ENCODE results near the gene PGAM2. TPM values are rescaled to one million over a fixed set of nuclear protein-coding genes. Genes with fewer than 3 reads are reported as not detected.
"Not testable (repeated sequence)": the region's sequence is repeated elsewhere in the genome, so short reads cannot be mapped to it uniquely, and the experiment has no call there.

PGAM2 gene
- total RNA-seq, 2 donors from 2014 or later: 1.2 to 1.3 TPM

DNA sequence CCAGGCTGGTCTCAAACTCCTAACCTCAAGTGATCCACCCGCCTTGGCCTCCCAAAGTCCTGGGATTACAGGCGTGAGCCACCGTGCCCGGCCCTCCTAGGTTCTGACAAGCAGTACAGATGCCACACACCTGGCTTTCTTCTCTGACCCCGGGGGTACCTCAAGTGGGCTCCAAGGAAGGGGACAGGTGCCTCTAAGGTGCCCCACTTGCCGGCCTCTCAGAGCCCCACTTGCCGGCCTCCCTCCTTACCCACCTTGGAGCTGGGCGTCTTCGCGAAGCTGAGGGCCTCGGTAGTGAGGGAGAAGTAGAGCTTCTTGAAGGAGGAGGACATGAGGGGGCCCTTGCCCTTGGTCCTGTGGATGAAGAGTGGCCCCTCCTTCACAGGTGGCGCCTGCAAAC, 26.8 kb downstream of the PGAM2 start:
- not testable (repeated sequence) for H3K9ac ChIP-seq (ENCODE audit: extremely low read depth, low read length, poor library complexity, severe bottlenecking); H3K4me1 ChIP-seq (ENCODE audit: control insufficient read depth, insufficient read depth, low read length); DNase-seq; H3K36me3 Mint-ChIP-seq (ENCODE audit: low read depth); H3K9me3 ChIP-seq (ENCODE audit: control insufficient read depth, low read length); H3K4me3 Mint-ChIP-seq; H3K4me1 Mint-ChIP-seq; H3K27ac Mint-ChIP-seq; H3K9me3 Mint-ChIP-seq; H3K27ac ChIP-seq (ENCODE audit: low read depth, low read length); H3K4me3 ChIP-seq (ENCODE audit: low read length); H3K36me3 ChIP-seq (ENCODE audit: control insufficient read depth, insufficient read depth, low read length)
- peaks cover 31% of the 10 kb centered on the region for H3K27me3 Mint-ChIP-seq (ENCODE audit: insufficient read depth)
- peaks cover 11% of the 10 kb centered on the region for H3K27me3 ChIP-seq (ENCODE audit: control insufficient read depth, insufficient read depth, low read length, poor library complexity, severe bottlenecking)
- WGBS, 2 experiments (ENCODE audit: insufficient coverage in 1 of 2, insufficient read length in 1 of 2): 40% methylated on average over 1 of the region's 12 CpGs; no CpG with 5 or more reads in 1 of the 2 experiments

DNA sequence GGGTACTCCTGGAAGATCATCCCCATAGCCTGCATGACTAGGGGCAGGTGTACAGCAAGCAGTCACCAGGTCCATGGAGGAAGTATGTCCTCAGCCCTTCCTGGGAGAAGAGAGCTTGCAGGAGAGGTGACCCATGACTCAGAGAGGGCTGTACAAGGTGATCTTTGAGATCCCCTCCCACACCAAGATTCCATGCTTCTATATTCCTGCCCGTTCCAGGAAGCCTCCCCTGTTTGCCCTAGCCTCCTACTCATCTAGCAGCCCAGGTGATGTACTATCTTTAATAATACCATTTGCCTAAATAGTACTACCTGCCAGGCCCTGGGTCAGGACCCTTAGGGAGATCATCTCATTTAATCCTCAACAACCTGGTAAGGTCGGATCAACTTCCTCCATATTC, 27.4 kb downstream of the PGAM2 start:
- H3K27ac ChIP-seq (ENCODE audit: low read depth, low read length); H3K9ac ChIP-seq (ENCODE audit: extremely low read depth, low read length, poor library complexity, severe bottlenecking); H3K9me3 Mint-ChIP-seq; H3K4me3 ChIP-seq (ENCODE audit: low read length); H3K4me1 ChIP-seq (ENCODE audit: control insufficient read depth, insufficient read depth, low read length); DNase-seq; H3K4me3 Mint-ChIP-seq; H3K36me3 ChIP-seq (ENCODE audit: control insufficient read depth, insufficient read depth, low read length); H3K4me1 Mint-ChIP-seq; H3K9me3 ChIP-seq (ENCODE audit: control insufficient read depth, low read length); H3K27ac Mint-ChIP-seq; H3K36me3 Mint-ChIP-seq (ENCODE audit: low read depth): not testable (repeated sequence)
- H3K27me3 Mint-ChIP-seq (ENCODE audit: insufficient read depth): peaks cover 31% of the 10 kb centered on the region
- WGBS, 2 experiments (ENCODE audit: insufficient coverage in 1 of 2, insufficient read length in 1 of 2): 81% methylated on average over 1 of the region's 2 CpGs; no CpG with 5 or more reads in 1 of the 2 experiments
- peaks cover 11% of the 10 kb centered on the region for H3K27me3 ChIP-seq (ENCODE audit: control insufficient read depth, insufficient read depth, low read length, poor library complexity, severe bottlenecking)

DNA sequence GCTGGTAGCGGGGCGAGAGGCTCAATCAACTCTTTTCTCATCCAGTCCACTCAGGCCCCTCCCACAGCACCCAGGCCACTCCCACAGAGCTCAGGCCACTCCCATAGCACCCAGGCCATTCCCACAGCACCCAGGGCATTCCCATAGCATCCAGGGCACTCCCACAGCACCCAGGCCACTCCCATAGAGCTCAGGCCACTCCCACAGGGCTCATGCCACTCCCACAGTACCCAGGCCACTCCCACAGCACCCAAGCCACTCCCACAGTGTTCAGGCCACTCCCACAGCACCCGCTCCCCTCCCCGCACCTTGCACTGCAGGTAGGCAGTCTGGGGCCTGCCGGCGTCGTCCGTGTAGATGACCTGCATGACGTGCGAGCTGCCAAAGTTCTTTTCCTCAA, 29.0 kb downstream of the PGAM2 start:
- not testable (repeated sequence) for H3K9ac ChIP-seq (ENCODE audit: extremely low read depth, low read length, poor library complexity, severe bottlenecking); H3K36me3 Mint-ChIP-seq (ENCODE audit: low read depth); H3K27me3 ChIP-seq (ENCODE audit: control insufficient read depth, insufficient read depth, low read length, poor library complexity, severe bottlenecking); H3K36me3 ChIP-seq (ENCODE audit: control insufficient read depth, insufficient read depth, low read length); H3K4me3 Mint-ChIP-seq; H3K4me3 ChIP-seq (ENCODE audit: low read length); H3K27ac Mint-ChIP-seq; H3K9me3 Mint-ChIP-seq; H3K27ac ChIP-seq (ENCODE audit: low read depth, low read length); H3K4me1 Mint-ChIP-seq; H3K9me3 ChIP-seq (ENCODE audit: control insufficient read depth, low read length); H3K4me1 ChIP-seq (ENCODE audit: control insufficient read depth, insufficient read depth, low read length)
- peaks cover 19% of the 10 kb centered on the region for H3K27me3 Mint-ChIP-seq (ENCODE audit: insufficient read depth)
- 75 to 80% methylated on average over 2 to 8 of the region's 10 CpGs for WGBS, 2 experiments (ENCODE audit: insufficient coverage in 1 of 2, insufficient read length in 1 of 2)
- DNase-seq: peak; percentile 93

DNA sequence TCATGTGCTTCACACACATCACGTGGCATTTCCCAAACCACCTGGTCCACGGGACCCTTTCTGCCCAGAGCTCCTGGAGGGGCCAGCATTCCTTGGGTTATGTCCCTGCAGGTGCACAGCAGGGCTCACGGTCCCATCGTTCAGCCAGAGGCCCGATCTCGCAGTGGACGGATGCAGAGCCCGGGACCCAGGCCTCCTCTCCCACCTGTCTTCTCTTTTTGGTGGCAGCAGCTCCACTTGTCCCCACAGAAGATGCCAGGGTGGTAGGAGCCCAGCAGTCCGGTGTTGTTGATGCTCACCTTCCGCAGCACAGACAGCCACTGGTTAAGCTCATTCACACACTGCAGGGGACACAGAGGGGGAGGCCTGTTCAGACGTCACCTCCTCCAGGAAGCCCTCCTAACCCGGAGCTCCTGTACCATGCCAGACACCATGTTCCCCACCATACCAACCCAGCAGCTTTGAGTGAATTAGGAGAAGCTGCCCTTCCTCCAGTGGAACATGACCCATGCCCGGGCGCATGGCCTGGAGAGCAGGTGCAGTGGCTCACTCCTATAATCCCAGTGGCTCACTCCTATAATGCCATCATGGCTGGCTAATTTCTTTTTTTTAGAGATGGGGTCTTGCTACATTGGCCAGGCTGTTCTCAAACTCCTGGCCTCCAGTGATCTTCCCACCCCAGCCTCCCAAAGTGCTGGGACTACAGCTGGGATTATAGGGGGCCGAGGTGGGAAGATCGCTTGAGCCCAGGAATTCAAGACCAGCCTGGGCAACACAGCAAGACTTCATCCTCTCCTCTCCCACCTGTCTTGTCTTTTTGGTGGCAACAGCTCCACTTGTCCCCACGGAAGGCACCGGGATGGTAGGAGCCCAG, 31.2 kb downstream of the PGAM2 start:
- not testable (repeated sequence) for H3K36me3 ChIP-seq (ENCODE audit: control insufficient read depth, insufficient read depth, low read length); H3K4me3 ChIP-seq (ENCODE audit: low read length); H3K27ac ChIP-seq (ENCODE audit: low read depth, low read length); H3K4me1 ChIP-seq (ENCODE audit: control insufficient read depth, insufficient read depth, low read length); H3K27me3 ChIP-seq (ENCODE audit: control insufficient read depth, insufficient read depth, low read length, poor library complexity, severe bottlenecking); H3K36me3 Mint-ChIP-seq (ENCODE audit: low read depth); H3K4me3 Mint-ChIP-seq; H3K9ac ChIP-seq (ENCODE audit: extremely low read depth, low read length, poor library complexity, severe bottlenecking); H3K4me1 Mint-ChIP-seq; H3K9me3 ChIP-seq (ENCODE audit: control insufficient read depth, low read length); H3K27ac Mint-ChIP-seq; H3K9me3 Mint-ChIP-seq
- DNase-seq: peak; percentile 13
- 80 to 100% methylated on average over 2 to 14 of the region's 18 CpGs for WGBS, 2 experiments (ENCODE audit: insufficient coverage in 1 of 2, insufficient read length in 1 of 2)
- peaks cover 12% of the 10 kb centered on the region for H3K27me3 Mint-ChIP-seq (ENCODE audit: insufficient read depth)

DNA sequence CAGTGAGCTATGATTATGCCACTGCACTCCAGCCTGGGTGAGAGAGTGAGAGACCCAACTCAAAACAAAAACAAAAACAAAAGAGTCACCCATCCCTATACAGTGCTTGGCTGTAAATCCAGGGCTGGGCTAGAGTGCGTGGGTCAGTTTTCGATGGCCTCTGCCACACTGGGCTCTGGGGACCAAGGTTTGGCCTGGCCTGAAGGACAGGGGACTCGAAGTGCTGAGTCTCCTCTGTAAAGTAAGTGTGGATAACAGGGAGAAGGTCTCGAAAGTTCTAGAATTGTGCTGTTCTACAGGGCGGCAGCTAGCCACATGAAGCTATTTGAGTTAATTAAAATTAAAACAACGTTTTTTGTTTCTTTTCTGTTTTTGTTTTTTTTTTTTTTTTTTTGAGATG, 33.3 kb downstream of the PGAM2 start:
- H3K27ac Mint-ChIP-seq; H3K36me3 ChIP-seq (ENCODE audit: control insufficient read depth, insufficient read depth, low read length); H3K4me3 Mint-ChIP-seq; H3K4me1 Mint-ChIP-seq; H3K36me3 Mint-ChIP-seq (ENCODE audit: low read depth); H3K27me3 Mint-ChIP-seq (ENCODE audit: insufficient read depth); H3K9ac ChIP-seq (ENCODE audit: extremely low read depth, low read length, poor library complexity, severe bottlenecking); H3K4me3 ChIP-seq (ENCODE audit: low read length); H3K4me1 ChIP-seq (ENCODE audit: control insufficient read depth, insufficient read depth, low read length); H3K9me3 Mint-ChIP-seq; H3K27ac ChIP-seq (ENCODE audit: low read depth, low read length); H3K9me3 ChIP-seq (ENCODE audit: control insufficient read depth, low read length); H3K27me3 ChIP-seq (ENCODE audit: control insufficient read depth, insufficient read depth, low read length, poor library complexity, severe bottlenecking): not testable (repeated sequence)
- DNase-seq: peak; percentile 10
- 93% methylated on average over 4 of the region's 6 CpGs; no CpG with 5 or more reads in 1 of the 2 experiments for WGBS, 2 experiments (ENCODE audit: insufficient coverage in 1 of 2, insufficient read length in 1 of 2)

- H3K27ac Mint-ChIP-seq; H3K4me1 Mint-ChIP-seq; H3K27me3 ChIP-seq (ENCODE audit: control insufficient read depth, insufficient read depth, low read length, poor library complexity, severe bottlenecking); H3K9ac ChIP-seq (ENCODE audit: extremely low read depth, low read length, poor library complexity, severe bottlenecking); H3K27ac ChIP-seq (ENCODE audit: low read depth, low read length); H3K4me3 Mint-ChIP-seq; H3K4me3 ChIP-seq (ENCODE audit: low read length); H3K27me3 Mint-ChIP-seq (ENCODE audit: insufficient read depth); H3K9me3 Mint-ChIP-seq; H3K36me3 ChIP-seq (ENCODE audit: control insufficient read depth, insufficient read depth, low read length); H3K4me1 ChIP-seq (ENCODE audit: control insufficient read depth, insufficient read depth, low read length); H3K36me3 Mint-ChIP-seq (ENCODE audit: low read depth); H3K9me3 ChIP-seq (ENCODE audit: control insufficient read depth, low read length): not testable (repeated sequence)
- peak; percentile 7 for DNase-seq
- 91 to 97% methylated on average over 9 to 12 of the region's 13 CpGs for WGBS, 2 experiments (ENCODE audit: insufficient coverage in 1 of 2, insufficient read length in 1 of 2)
These were observed 34.0 kb downstream of the PGAM2 start for GRCh38 chr7:44031319-44031718.

DNA sequence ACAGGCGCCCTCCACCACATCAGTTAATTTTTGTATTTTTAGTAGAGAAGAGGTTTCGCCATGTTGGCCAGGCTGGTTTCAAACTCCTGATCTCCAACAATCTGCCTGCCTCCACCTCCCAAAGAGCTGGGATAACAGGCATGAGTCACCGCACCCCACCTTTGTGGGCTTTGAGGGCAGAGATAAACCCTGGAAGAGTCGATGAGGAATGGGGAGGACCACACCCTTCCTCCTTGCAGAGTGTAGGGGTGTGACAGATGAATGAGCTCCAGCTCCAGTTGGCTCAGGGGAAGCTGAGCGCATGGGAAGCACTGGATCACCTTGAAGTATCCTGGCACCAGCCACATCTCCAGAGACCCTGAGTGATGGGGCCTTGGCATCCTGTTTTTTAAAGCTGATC, 35.3 kb downstream of the PGAM2 start:
- H3K4me3 Mint-ChIP-seq; H3K9ac ChIP-seq (ENCODE audit: extremely low read depth, low read length, poor library complexity, severe bottlenecking); H3K36me3 ChIP-seq (ENCODE audit: control insufficient read depth, insufficient read depth, low read length); H3K27me3 ChIP-seq (ENCODE audit: control insufficient read depth, insufficient read depth, low read length, poor library complexity, severe bottlenecking); H3K9me3 Mint-ChIP-seq; DNase-seq; H3K27ac Mint-ChIP-seq; H3K27ac ChIP-seq (ENCODE audit: low read depth, low read length); H3K36me3 Mint-ChIP-seq (ENCODE audit: low read depth); H3K4me1 Mint-ChIP-seq; H3K4me1 ChIP-seq (ENCODE audit: control insufficient read depth, insufficient read depth, low read length); H3K27me3 Mint-ChIP-seq (ENCODE audit: insufficient read depth); H3K4me3 ChIP-seq (ENCODE audit: low read length); H3K9me3 ChIP-seq (ENCODE audit: control insufficient read depth, low read length): not testable (repeated sequence)
- no CpG with 5 or more reads among the region's 5 CpGs for WGBS, 2 experiments (ENCODE audit: insufficient coverage in 1 of 2, insufficient read length in 1 of 2)

Measured in endodermal cell (in vitro differentiated cells).